NCI-H2196 (cell line): ENCODE results near the gene MEI4.
"Not testable (repeated sequence)": the region's sequence is repeated elsewhere in the genome, so short reads cannot be mapped to it uniquely, and the experiment has no call there.

Experiments used
- DNase-seq: peaks from one replicate; lab custom pipeline; 2025; ENCODE audit not compliant: unreplicated experiment; lab: John Stamatoyannopoulos, UW

The MEI4 gene

GRCh38 chr6:77678048-77678447 is 25.2 kb downstream of the MEI4 start:
- DNase-seq, result no peak

- no peak for DNase-seq
Observed at GRCh38 chr6:77683515-77683914, 30.7 kb downstream of the MEI4 start.

GRCh38 chr6:77686931-77687330 is 34.1 kb downstream of the MEI4 start:
- DNase-seq, result no peak

GRCh38 chr6:77688649-77689048 is 35.8 kb downstream of the MEI4 start:
- no peak for DNase-seq

GRCh38 chr6:77700095-77700494 is 47.3 kb downstream of the MEI4 start:
- not testable (repeated sequence) for DNase-seq

- DNase-seq, result no peak
Observed at GRCh38 chr6:77707603-77708002, 54.8 kb downstream of the MEI4 start.

- DNase-seq, result no peak
Observed at GRCh38 chr6:77715588-77715987, 62.7 kb downstream of the MEI4 start.

- no peak for DNase-seq
Observed at GRCh38 chr6:77716311-77716710, 63.5 kb downstream of the MEI4 start.

- not testable (repeated sequence) for DNase-seq
Observed at GRCh38 chr6:77736010-77736409, 83.2 kb downstream of the MEI4 start.

- peak; percentile 1 for DNase-seq
Observed at GRCh38 chr6:77740380-77740779, 87.5 kb downstream of the MEI4 start.

- DNase-seq, result not testable (repeated sequence)
Observed at GRCh38 chr6:77752156-77752555, 99.3 kb downstream of the MEI4 start.

GRCh38 chr6:77762386-77762785 is 109.5 kb downstream of the MEI4 start:
- no peak for DNase-seq

- no peak for DNase-seq
Observed at GRCh38 chr6:77763124-77763523, 110.3 kb downstream of the MEI4 start.

GRCh38 chr6:77764364-77764763 is 111.5 kb downstream of the MEI4 start:
- DNase-seq, result no peak

GRCh38 chr6:77773157-77773822 is 120.5 kb downstream of the MEI4 start:
- no peak for DNase-seq

GRCh38 chr6:77774457-77774856 is 121.6 kb downstream of the MEI4 start:
- DNase-seq, result no peak

GRCh38 chr6:77776441-77776840 is 123.6 kb downstream of the MEI4 start:
- no peak for DNase-seq

GRCh38 chr6:77778527-77778926 is 125.7 kb downstream of the MEI4 start:
- DNase-seq, result no peak

GRCh38 chr6:77786935-77787629 is 134.2 kb downstream of the MEI4 start:
- no peak for DNase-seq

- DNase-seq, result no peak
Observed at GRCh38 chr6:77796824-77797809, 144.3 kb downstream of the MEI4 start.

- DNase-seq, result no peak
Observed at GRCh38 chr6:77812304-77812703, 159.5 kb downstream of the MEI4 start.

- DNase-seq, result no peak
Observed at GRCh38 chr6:77813090-77813489, 160.3 kb downstream of the MEI4 start.
